Natural killer cell (primary cell): ENCODE data around the gene SCRT2. TPM values are rescaled to one million over a fixed set of nuclear protein-coding genes. Genes with fewer than 3 reads are reported as not detected.

Source experiments
- ATAC-seq, 3 donors: fragments of 150-1000 bp in 2 of 3; fragments of 200-7000 bp in 1 of 3; cut with Tn5 transposase; 1 replicate in 1 of 3; 2 replicates in 2 of 3; pipeline ENCODE4 v1.10.0; 2021; ENCODE audit warnings: mild to moderate bottlenecking in 2 of 3, moderate library complexity in 2 of 3
- DNase-seq, 2 donors: peaks; one replicate each; pipeline versions ENCODE4 v3.0.0 to v3.0.0-alpha.2; 2013 to 2021; ENCODE audit warnings: mixed read lengths in 1 of 2
- H3K27ac ChIP-seq: one replicate; pipeline ENCODE4 v1.5.1; 2013; ENCODE audit warnings: mild to moderate bottlenecking, low read length
- H3K27me3 ChIP-seq: one replicate; pipeline ENCODE4 v1.6.1; 2013; ENCODE audit warnings: low read length; ENCODE audit not compliant: control insufficient read depth, insufficient read depth
- H3K36me3 ChIP-seq: one replicate; pipeline ENCODE4 v1.6.1; 2013; ENCODE audit warnings: low read length; ENCODE audit not compliant: control insufficient read depth, insufficient read depth
- H3K4me1 ChIP-seq: one replicate; pipeline ENCODE4 v1.6.1; 2013; ENCODE audit warnings: low read length; ENCODE audit not compliant: control insufficient read depth, insufficient read depth
- H3K4me3 ChIP-seq: one replicate; pipeline ENCODE4 v1.5.1; 2013; ENCODE audit warnings: low read length
- H3K9me3 ChIP-seq: one replicate; pipeline ENCODE4 v1.6.1; 2013; ENCODE audit warnings: low read length; ENCODE audit not compliant: control insufficient read depth, insufficient read depth
- H3K27ac Mint-ChIP-seq, 2 donors: one replicate each; pipeline ENCODE4 v1.8.0; 2022; ENCODE audit warnings: mild to moderate bottlenecking in 2 of 2, mixed read lengths in 2 of 2, moderate library complexity in 1 of 2
- H3K27me3 Mint-ChIP-seq, 2 donors: one replicate each; pipeline ENCODE4 v1.8.0; 2022; ENCODE audit warnings: low read depth in 2 of 2, mixed read lengths in 2 of 2
- H3K36me3 Mint-ChIP-seq: one replicate; pipeline ENCODE4 v1.8.0; 2022; ENCODE audit warnings: mixed read lengths
- H3K4me1 Mint-ChIP-seq, 2 donors: one replicate each; pipeline ENCODE4 v1.8.0; 2022; ENCODE audit warnings: mixed read lengths in 2 of 2
- H3K4me3 Mint-ChIP-seq: one replicate; pipeline ENCODE4 v1.8.0; 2022; ENCODE audit warnings: mild to moderate bottlenecking, moderate library complexity, mixed read lengths
- H3K9me3 Mint-ChIP-seq, 2 donors: one replicate each; pipeline ENCODE4 v1.8.0; 2022; ENCODE audit warnings: mixed read lengths in 2 of 2
- CTCF ChIP-seq: fragments of 200-600 bp; IDR thresholded peaks from one replicate; pipeline ENCODE4 v1.8.0; 2022; ENCODE audit warnings: antibody characterized with exemption
- WGBS: methylation state at CpG from one replicate; pipeline ENCODE4 v1.1.7; 2013; ENCODE audit warnings: missing lambda C conversion rate; ENCODE audit not compliant: insufficient coverage; 5-methylcytosine and 5-hydroxymethylcytosine counted together
- intact Hi-C: fragments of 100-400 bp; cut with micrococcal nuclease; formaldehyde crosslinking; loops from one replicate; pipeline ENCODE4 v1.14.2; 2022
- total RNA-seq, 4 donors: library from RNA; stranded (reverse); fragments of 120-200 nt in 1 of 4; gene quantifications; one replicate each; pipeline versions ENCODE4 v1.2.3 to v1.2.4, GENCODE V29; 2013 to 2022

The SCRT2 gene
- total RNA-seq, 3 donors from 2014 or later (not counting 1 experiment from before 2014, with no cell fraction given) = not detected

- TF ChIP-seq CTCF = no peak
- DNase-seq (no peak), ATAC-seq (no peak)
- 88% methylated on average over 2 of the region's 2 CpGs for WGBS
- Histone ChIP-seq H3K4me3 (no peak overlapping the region), H3K27ac (no peak overlapping the region), H3K4me1 (no peaks in the 10 kb centered on the region), H3K36me3 (no peaks in the 10 kb centered on the region), H3K9me3 (no peaks in the 10 kb centered on the region), H3K27me3 (no peaks in the 10 kb centered on the region)
- intact Hi-C loops = no loop called here
- no peaks in the 10 kb centered on the region for H3K36me3 Mint-ChIP-seq
- H3K4me1 Mint-ChIP-seq = no peaks in the 10 kb centered on the region
- no peak overlapping the region for H3K27ac Mint-ChIP-seq
- H3K9me3 Mint-ChIP-seq = no peaks in the 10 kb centered on the region
- H3K4me3 Mint-ChIP-seq = no peak overlapping the region
- H3K27me3 Mint-ChIP-seq = peaks cover 11 to 15% of the 10 kb centered on the region in 2 donors
These were observed 49.0 kb downstream of the SCRT2 start for GRCh38 chr20:626579-626978.

- WGBS = 76% methylated on average over 3 of the region's 4 CpGs
- no peak overlapping the region for H3K27ac Mint-ChIP-seq
- no peak overlapping the region for H3K4me3 ChIP-seq
- intact Hi-C loops = no loop called here
- no peaks in the 10 kb centered on the region for H3K4me1 Mint-ChIP-seq
- TF ChIP-seq CTCF = no peak
- no peaks in the 10 kb centered on the region for H3K36me3 Mint-ChIP-seq
- no peaks in the 10 kb centered on the region for H3K9me3 Mint-ChIP-seq
- no peak overlapping the region for H3K27ac ChIP-seq
- no peaks in the 10 kb centered on the region for H3K4me1 ChIP-seq
- no peak for ATAC-seq
- no peak overlapping the region for H3K4me3 Mint-ChIP-seq
- no peak for DNase-seq
- H3K36me3 ChIP-seq = no peaks in the 10 kb centered on the region
- peaks cover 11 to 18% of the 10 kb centered on the region in 2 donors for H3K27me3 Mint-ChIP-seq
- no peaks in the 10 kb centered on the region for H3K9me3 ChIP-seq
- H3K27me3 ChIP-seq = no peaks in the 10 kb centered on the region
These were observed 50.2 kb downstream of the SCRT2 start for GRCh38 chr20:625360-625932.

GRCh38 chr20:623704-624103 is 51.9 kb downstream of the SCRT2 start:
- WGBS = 33% methylated on average over 3 of the region's 4 CpGs
- no peaks in the 10 kb centered on the region for H3K4me1 ChIP-seq
- Mint-ChIP-seq H3K36me3 (no peaks in the 10 kb centered on the region), H3K27ac (no peak overlapping the region), H3K9me3 (no peaks in the 10 kb centered on the region), H3K4me3 (no peak overlapping the region), H3K27me3 (peaks cover 20 to 29% of the 10 kb centered on the region in 2 donors), H3K4me1 (no peaks in the 10 kb centered on the region)
- intact Hi-C loops = no loop called here
- ATAC-seq (no peak), DNase-seq (no peak)
- no peak overlapping the region for H3K27ac ChIP-seq
- TF ChIP-seq CTCF = no peak
- no peaks in the 10 kb centered on the region for H3K27me3 ChIP-seq
- no peaks in the 10 kb centered on the region for H3K9me3 ChIP-seq
- H3K36me3 ChIP-seq = no peaks in the 10 kb centered on the region
- no peak overlapping the region for H3K4me3 ChIP-seq

- Histone ChIP-seq H3K27ac (no peak overlapping the region), H3K36me3 (no peaks in the 10 kb centered on the region), H3K9me3 (no peaks in the 10 kb centered on the region), H3K4me3 (no peak overlapping the region), H3K27me3 (no peaks in the 10 kb centered on the region), H3K4me1 (no peaks in the 10 kb centered on the region)
- Mint-ChIP-seq H3K36me3 (no peaks in the 10 kb centered on the region), H3K9me3 (no peaks in the 10 kb centered on the region), H3K27me3 (peaks cover 20 to 36% of the 10 kb centered on the region in 2 donors), H3K4me3 (no peak overlapping the region), H3K27ac (no peak overlapping the region), H3K4me1 (no peaks in the 10 kb centered on the region)
- intact Hi-C loops = no loop called here
- 27% methylated on average over 4 of the region's 4 CpGs for WGBS
- no peak for DNase-seq
- no peak for ATAC-seq
- no peak for TF ChIP-seq CTCF
These were observed 52.6 kb downstream of the SCRT2 start for GRCh38 chr20:623021-623420.
